ENCODE data around the gene CAVIN2.
A peak's percentile ranks its signal among the peaks of the same experiment; 100 is the strongest.

The CAVIN2 gene

GRCh38 chr2:191877875-191878274, 31.0 kb upstream of the CAVIN2 start:
- no peak for DNase-seq (ENCODE audit: extremely low read depth, low read depth)
- H3K4me3 ChIP-seq (replicated peaks; ENCODE audit: low read depth, low read length): no peak overlapping the region
- TF ChIP-seq, protein P1, sequence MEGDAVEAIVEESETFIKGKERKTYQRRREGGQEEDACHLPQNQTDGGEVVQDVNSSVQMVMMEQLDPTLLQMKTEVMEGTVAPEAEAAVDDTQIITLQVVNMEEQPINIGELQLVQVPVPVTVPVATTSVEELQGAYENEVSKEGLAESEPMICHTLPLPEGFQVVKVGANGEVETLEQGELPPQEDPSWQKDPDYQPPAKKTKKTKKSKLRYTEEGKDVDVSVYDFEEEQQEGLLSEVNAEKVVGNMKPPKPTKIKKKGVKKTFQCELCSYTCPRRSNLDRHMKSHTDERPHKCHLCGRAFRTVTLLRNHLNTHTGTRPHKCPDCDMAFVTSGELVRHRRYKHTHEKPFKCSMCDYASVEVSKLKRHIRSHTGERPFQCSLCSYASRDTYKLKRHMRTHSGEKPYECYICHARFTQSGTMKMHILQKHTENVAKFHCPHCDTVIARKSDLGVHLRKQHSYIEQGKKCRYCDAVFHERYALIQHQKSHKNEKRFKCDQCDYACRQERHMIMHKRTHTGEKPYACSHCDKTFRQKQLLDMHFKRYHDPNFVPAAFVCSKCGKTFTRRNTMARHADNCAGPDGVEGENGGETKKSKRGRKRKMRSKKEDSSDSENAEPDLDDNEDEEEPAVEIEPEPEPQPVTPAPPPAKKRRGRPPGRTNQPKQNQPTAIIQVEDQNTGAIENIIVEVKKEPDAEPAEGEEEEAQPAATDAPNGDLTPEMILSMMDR (IDR thresholded peaks at IDR 0.05; ENCODE audit: low read depth, low read length, missing control alignments): no peak

- TF ChIP-seq, protein P1 (IDR thresholded peaks at IDR 0.05; ENCODE audit: low read depth, low read length, missing control alignments): no peak
- no peak for DNase-seq (ENCODE audit: extremely low read depth, low read depth)
These were observed 29.0 kb upstream of the CAVIN2 start for GRCh38 chr2:191875859-191876258.

GRCh38 chr2:191870744-191871143, 23.9 kb upstream of the CAVIN2 start:
- DNase-seq (ENCODE audit: extremely low read depth, low read depth): no peak
- H3K4me3 ChIP-seq (replicated peaks; ENCODE audit: low read depth, low read length): no peak overlapping the region
- TF ChIP-seq, protein P1 (IDR thresholded peaks at IDR 0.05; ENCODE audit: low read depth, low read length, missing control alignments): peak; percentile 22

More at GRCh38 chr2:191875859-191876258, 29.0 kb upstream of the CAVIN2 start:
- no peak overlapping the region for H3K4me3 ChIP-seq (replicated peaks; ENCODE audit: low read depth, low read length)

DNA sequence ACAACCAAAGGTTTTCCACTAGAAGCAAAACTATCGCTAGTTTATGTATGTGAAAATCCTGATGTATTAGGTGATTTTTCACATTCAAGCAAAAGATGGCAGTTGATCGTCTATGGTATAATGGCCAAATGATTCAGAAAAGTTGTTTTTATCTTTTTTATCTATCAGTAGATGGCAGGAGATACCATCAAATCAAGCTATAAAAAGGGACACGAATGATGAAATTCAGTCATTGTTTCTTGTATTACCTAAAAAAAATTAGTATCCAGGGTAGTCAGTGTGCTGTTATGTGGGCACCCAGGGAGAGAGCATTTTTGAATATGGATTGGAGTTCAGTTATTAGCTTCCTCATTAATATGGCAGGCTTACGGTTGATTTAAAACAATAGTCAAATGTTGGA, 22.9 kb upstream of the CAVIN2 start:
- TF ChIP-seq, protein P1 (IDR thresholded peaks at IDR 0.05; ENCODE audit: low read depth, low read length, missing control alignments): no peak
- DNase-seq (ENCODE audit: extremely low read depth, low read depth): no peak
- H3K4me3 ChIP-seq (replicated peaks; ENCODE audit: low read depth, low read length): no peak overlapping the region

DNA sequence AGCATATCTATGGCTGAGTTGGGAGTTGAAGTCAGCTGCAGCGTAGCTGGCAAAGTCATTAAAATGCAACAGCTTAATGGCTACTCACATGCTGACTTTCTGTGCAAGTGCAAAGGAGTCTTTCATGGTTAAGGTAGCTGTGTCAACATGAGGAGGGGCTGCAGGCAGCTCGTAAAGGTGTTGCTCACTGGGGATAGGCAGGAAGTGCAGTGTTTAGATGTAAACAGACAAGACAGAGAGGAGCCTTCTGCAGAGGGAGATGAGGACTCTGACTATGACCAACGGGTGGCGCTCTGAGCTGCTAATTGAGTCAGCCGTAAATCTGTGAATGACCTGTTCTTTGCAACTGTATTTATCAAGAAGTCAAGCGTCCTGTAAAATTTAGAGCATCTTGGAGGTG, 22.3 kb upstream of the CAVIN2 start:
- no peak overlapping the region for H3K4me3 ChIP-seq (replicated peaks; ENCODE audit: low read depth, low read length)
- TF ChIP-seq, protein P1 (IDR thresholded peaks at IDR 0.05; ENCODE audit: low read depth, low read length, missing control alignments): peak; percentile 44
- DNase-seq (ENCODE audit: extremely low read depth, low read depth): no peak

DNA sequence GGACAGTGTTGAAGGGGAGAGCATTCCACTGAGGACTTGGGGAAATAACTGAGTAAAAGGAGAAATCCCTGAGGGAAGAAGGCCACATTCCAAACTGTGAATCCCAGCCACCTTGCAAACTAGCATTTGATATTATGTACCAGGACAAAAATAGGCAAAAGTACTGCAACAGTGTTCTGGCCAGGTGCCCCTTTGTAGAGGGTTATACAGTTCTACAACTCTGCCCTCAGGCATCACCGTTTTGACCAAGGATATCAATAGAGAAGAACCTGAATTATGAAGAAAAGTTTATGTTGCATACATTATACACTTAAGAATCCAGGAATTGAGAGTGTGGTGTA, 20.6 kb upstream of the CAVIN2 start:
- DNase-seq (ENCODE audit: extremely low read depth, low read depth): no peak
- no peak overlapping the region for H3K4me3 ChIP-seq (replicated peaks; ENCODE audit: low read depth, low read length)
- TF ChIP-seq, protein P1 (IDR thresholded peaks at IDR 0.05; ENCODE audit: low read depth, low read length, missing control alignments): no peak
